HepG2 (cell line): Measurements from ENCODE around the gene HSDL2. TPM values are rescaled to one million over a fixed set of nuclear protein-coding genes. Genes with fewer than 3 reads are reported as not detected.

Source experiments
- AGO2 ChIP-seq: fragments of 200-400 bp; formaldehyde crosslinking; optimal IDR thresholded peaks from 2 replicates; pipeline ENCODE3; 2017; ENCODE audit warnings: mild to moderate bottlenecking, low read depth, low read length, moderate library complexity
- ARID3A ChIP-seq: IDR thresholded peaks from 2 replicates; pipeline ENCODE4 v1.6.1; 2012; ENCODE audit warnings: low read depth, low read length, improper control_type of control experiment
- CCDC6 ChIP-seq: sonication (generic); formaldehyde crosslinking; IDR thresholded peaks from 2 replicates; pipeline ENCODE4 v1.8.1; 2022; ENCODE audit warnings: mild to moderate bottlenecking, missing genetic modification reagents, moderate library complexity
- FOXP1 ChIP-seq, 2 experiments: fragments of 450-650 bp in 1 of 2; IDR thresholded peaks; 2 replicates each; pipeline ENCODE4 v1.6.1; 2017 to 2018; ENCODE audit warnings: antibody characterized with exemption in 1 of 2
- HOXD1 ChIP-seq: sonication (generic); formaldehyde crosslinking; IDR thresholded peaks from 2 replicates; pipeline ENCODE4 v1.5.0; 2020; ENCODE audit warnings: missing genetic modification reagents
- JARID2 ChIP-seq: sonication (generic); formaldehyde crosslinking; IDR thresholded peaks from 2 replicates; pipeline ENCODE4 v1.8.1; 2023; ENCODE audit warnings: missing genetic modification reagents, inconsistent platforms; ENCODE audit not compliant: insufficient replicate concordance
- PHF20 ChIP-seq: sonication (generic); formaldehyde crosslinking; IDR thresholded peaks from 2 replicates; pipeline ENCODE4 v1.5.0; 2020; ENCODE audit warnings: mild to moderate bottlenecking, missing genetic modification reagents
- ZBTB33 ChIP-seq: sonication (generic); formaldehyde crosslinking; IDR thresholded peaks from 2 replicates; pipeline ENCODE4 v1.4.0; 2020; ENCODE audit warnings: missing genetic modification reagents
- ZBTB39 ChIP-seq: sonication (generic); formaldehyde crosslinking; IDR thresholded peaks from 2 replicates; pipeline ENCODE4 v1.5.0; 2020; ENCODE audit warnings: missing genetic modification reagents
- ZBTB43 ChIP-seq: sonication (generic); formaldehyde crosslinking; conservative IDR thresholded peaks from 2 replicates; pipeline ENCODE4 v1.4.0; 2020; ENCODE audit warnings: missing genetic modification reagents
- ZEB1 ChIP-seq: IDR thresholded peaks from 2 replicates; pipeline ENCODE4 v1.6.1; 2012; ENCODE audit warnings: mild to moderate bottlenecking, low read depth, inconsistent platforms; ENCODE audit not compliant: insufficient replicate concordance
- ZFP36 ChIP-seq: fragments of 150-350 bp; IDR thresholded peaks from 2 replicates; pipeline ENCODE4 v1.6.1; 2018; ENCODE audit warnings: borderline replicate concordance, low read length, low read depth; ENCODE audit not compliant: partially characterized antibody
- ZKSCAN1 ChIP-seq: fragments of 150-350 bp; IDR thresholded peaks from 2 replicates; pipeline ENCODE4 v1.6.1; 2014; ENCODE audit warnings: low read length
- ZNF10 ChIP-seq: sonication (generic); formaldehyde crosslinking; IDR thresholded peaks from 2 replicates; pipeline ENCODE4 v1.4.0; 2020; ENCODE audit warnings: mild to moderate bottlenecking, low read depth, missing genetic modification reagents, borderline replicate concordance
- ZNF512 ChIP-seq: sonication (generic); formaldehyde crosslinking; IDR thresholded peaks from 2 replicates; pipeline ENCODE4 v1.4.0; 2020; ENCODE audit warnings: mild to moderate bottlenecking, missing genetic modification reagents
- ZNF512B ChIP-seq: sonication (generic); formaldehyde crosslinking; IDR thresholded peaks from 2 replicates; pipeline ENCODE4 v1.5.1; 2020; ENCODE audit warnings: missing genetic modification reagents, mild to moderate bottlenecking, borderline replicate concordance
- ZNF614 ChIP-seq: IDR thresholded peaks from 2 replicates; pipeline ENCODE4 v1.6.1; 2018; ENCODE audit warnings: missing biosample characterization, missing genetic modification reagents, inconsistent platforms, borderline replicate concordance
- ZNF776 ChIP-seq: sonication (generic); formaldehyde crosslinking; IDR thresholded peaks from 2 replicates; pipeline ENCODE4 v1.4.0; 2020; ENCODE audit warnings: mild to moderate bottlenecking, missing genetic modification reagents
- polyA plus RNA-seq, 8 experiments: library from polyadenylated mRNA; depleted of rRNA in 3 of 8; stranded (reverse) in 7 of 8; unstranded in 1 of 8; fragments of >200 nt; fragmentation: Illumina TruSeq in 4 of 8; extraction: Trizol in 4 of 8; gene quantifications; 2 replicates each; pipeline versions ENCODE4 v1.2.1 to v1.2.3, GENCODE V29; 2011 to 2016; ENCODE audit warnings: low read depth in 4 of 8, missing spikeins in 1 of 8, mixed read lengths in 1 of 8; ENCODE audit not compliant: insufficient read depth in 1 of 8
- total RNA-seq, 5 experiments: library from RNA; depleted of rRNA; stranded (reverse); fragments of >200 nt; fragmentation: Illumina TruSeq; extraction: Trizol; gene quantifications; 2 replicates each; pipeline ENCODE4 v1.2.3, GENCODE V29; 2016; ENCODE audit warnings: low read depth in 1 of 5

HSDL2 gene
- total and polyA plus RNA-seq, 2 of the 13 experiments (the other 11 are each of a cell fraction or from before 2014, with no cell fraction given): 55.3 to 80.2 TPM

- TF ChIP-seq ZNF512B (CRISPR knock-in tag) (no peak), ZFP36 (no peak), ZNF512 (CRISPR knock-in tag) (no peak), PHF20 (CRISPR knock-in tag) (no peak), ZBTB33 (CRISPR knock-in tag) (no peak), FOXP1 (IDR thresholded peaks at IDR 0.05) (no peak), FOXP1 (CRISPR knock-in tag; IDR thresholded peaks at IDR 0.05) (peak; percentile 37; the same call in 1 of the 2 replicates), ARID3A (no peak), ZEB1 (no peak), ZNF614 (CRISPR knock-in tag) (0 out of 2 replicates have a peak, but pooled peaks have one; percentile 6), ZBTB43 (CRISPR knock-in tag) (peak; percentile 59; the same call in 1 of the 2 replicates), ZKSCAN1 (no peak), JARID2 (CRISPR knock-in tag) (no peak), ZNF10 (CRISPR knock-in tag) (no peak), CCDC6 (CRISPR knock-in tag) (no peak), ZBTB39 (no peak), HOXD1 (CRISPR knock-in tag) (no peak), ZNF776 (CRISPR knock-in tag) (no peak), AGO2 (no peak)
Measured at GRCh38 chr9:112384690-112385089, 4.8 kb downstream of the HSDL2 start (continued).
